Lung (tissue), 12 donors: ENCODE results near the gene MRRF. TPM values are rescaled to one million over a fixed set of nuclear protein-coding genes. Genes with fewer than 3 reads are reported as not detected.

Source experiments
- ATAC-seq: fragments of 200-7000 bp; cut with Tn5 transposase; one replicate; pipeline ENCODE4 v1.9.1; 2020; ENCODE audit warnings: moderate number of reproducible peaks; ENCODE audit not compliant: insufficient read depth, low FRiP score
- DNase-seq, 3 donors: peaks; one replicate each; pipeline ENCODE4 v3.0.0-alpha.2; 2013 to 2017
- H3K27ac ChIP-seq, 2 donors: one replicate each; pipeline ENCODE4 v1.5.1; 2013; ENCODE audit warnings: mild to moderate bottlenecking in 2 of 2, moderate library complexity in 2 of 2, control low read depth in 1 of 2, inconsistent platforms in 1 of 2, low read depth in 1 of 2, low read length in 1 of 2
- H3K27me3 ChIP-seq, 3 donors: one replicate each; pipeline ENCODE4 v1.5.1; 2013; ENCODE audit warnings: low read length in 2 of 3; ENCODE audit not compliant: control insufficient read depth in 3 of 3, insufficient read depth in 3 of 3
- H3K36me3 ChIP-seq, 4 donors: one replicate each; pipeline ENCODE4 v1.5.1; 2013; ENCODE audit warnings: low read length in 4 of 4, mild to moderate bottlenecking in 1 of 4, moderate library complexity in 1 of 4; ENCODE audit not compliant: control insufficient read depth in 4 of 4, insufficient read depth in 4 of 4
- H3K4me1 ChIP-seq, 5 donors: one replicate each; pipeline ENCODE4 v1.5.1; 2013; ENCODE audit warnings: low read length in 5 of 5, mild to moderate bottlenecking in 2 of 5, moderate library complexity in 1 of 5; ENCODE audit not compliant: control insufficient read depth in 5 of 5, insufficient read depth in 5 of 5
- H3K4me3 ChIP-seq: one replicate; pipeline ENCODE4 v1.5.1; 2013; ENCODE audit warnings: mild to moderate bottlenecking, control low read depth, moderate library complexity
- H3K9ac ChIP-seq, 2 donors: one replicate each; pipeline ENCODE4 v1.5.1; 2013; ENCODE audit warnings: low read length in 2 of 2, control low read depth in 1 of 2; ENCODE audit not compliant: insufficient read depth in 1 of 2
- H3K9me3 ChIP-seq, 4 donors: one replicate each; pipeline ENCODE4 v1.5.1; 2013; ENCODE audit warnings: low read length in 3 of 4, mild to moderate bottlenecking in 1 of 4, moderate library complexity in 1 of 4; ENCODE audit not compliant: control insufficient read depth in 4 of 4, insufficient read depth in 3 of 4
- WGBS, 2 donors: extraction: QIAGEN DNeasy Blood & Tissue Kit; methylation state at CpG; one replicate each; pipeline ENCODE4 v1.1.7; 2013; 5-methylcytosine and 5-hydroxymethylcytosine counted together
- polyA plus RNA-seq, 2 donors: library from polyadenylated mRNA; stranded (reverse); fragments of 200-250 nt; gene quantifications; one replicate each; pipeline ENCODE4 v1.2.1, GENCODE V29; 2013
- total RNA-seq, 2 donors: library from RNA; depleted of rRNA in 1 of 2; stranded (reverse); fragments of >200 nt in 1 of 2; gene quantifications; one replicate each; pipeline ENCODE4 v1.2.1, GENCODE V29; 2014 to 2021
- TF ChIP-seq, protein P1 (sequence below): IDR thresholded peaks from 2 replicates; pipeline ENCODE4 v1.5.1; 2012; ENCODE audit warnings: mild to moderate bottlenecking; ENCODE audit errors: control extremely low read depth, extremely low read depth
- donor health status: control.
- donor health status: control.
- donor health status: Bipolar disorder and iron deficiency.
- donor health status: healthy.
- donor health status: DM: yes; HTN: yes; CAD: no.

Gene MRRF
- total and polyA plus RNA-seq, 4 donors, result 22.3 to 43.9 (median 31.1) TPM

DNA sequence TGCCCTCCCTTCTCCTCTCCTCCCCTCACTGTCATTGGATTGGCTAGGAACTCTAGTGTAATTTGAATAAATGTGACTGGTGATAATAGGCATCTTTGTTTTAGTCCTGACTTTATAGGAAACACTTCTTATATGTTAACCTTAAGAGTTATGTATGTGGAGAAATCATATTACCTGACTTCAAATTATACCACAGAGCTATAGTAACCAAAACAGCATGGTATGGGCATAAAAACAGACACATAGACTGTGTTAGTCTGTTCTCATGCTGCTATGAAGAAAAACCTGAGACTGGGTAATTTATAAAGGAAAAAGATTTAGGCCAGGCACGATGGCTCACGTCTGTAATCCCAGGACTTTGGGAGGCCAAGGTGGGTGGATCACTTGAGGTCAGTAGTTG lies 9.4 kb downstream of the MRRF start:
- no peak for DNase-seq
- no peak overlapping the region for H3K27ac ChIP-seq
- peaks cover 6 to 15% (median 12%) of the 10 kb centered on the region in 4 donors for H3K36me3 ChIP-seq
- WGBS, 2 donors, result 92 to 97% methylated on average over 2 of the region's 2 CpGs
- H3K9ac ChIP-seq, result no peak overlapping the region
- H3K4me3 ChIP-seq, result no peak overlapping the region
- TF ChIP-seq, protein P1, sequence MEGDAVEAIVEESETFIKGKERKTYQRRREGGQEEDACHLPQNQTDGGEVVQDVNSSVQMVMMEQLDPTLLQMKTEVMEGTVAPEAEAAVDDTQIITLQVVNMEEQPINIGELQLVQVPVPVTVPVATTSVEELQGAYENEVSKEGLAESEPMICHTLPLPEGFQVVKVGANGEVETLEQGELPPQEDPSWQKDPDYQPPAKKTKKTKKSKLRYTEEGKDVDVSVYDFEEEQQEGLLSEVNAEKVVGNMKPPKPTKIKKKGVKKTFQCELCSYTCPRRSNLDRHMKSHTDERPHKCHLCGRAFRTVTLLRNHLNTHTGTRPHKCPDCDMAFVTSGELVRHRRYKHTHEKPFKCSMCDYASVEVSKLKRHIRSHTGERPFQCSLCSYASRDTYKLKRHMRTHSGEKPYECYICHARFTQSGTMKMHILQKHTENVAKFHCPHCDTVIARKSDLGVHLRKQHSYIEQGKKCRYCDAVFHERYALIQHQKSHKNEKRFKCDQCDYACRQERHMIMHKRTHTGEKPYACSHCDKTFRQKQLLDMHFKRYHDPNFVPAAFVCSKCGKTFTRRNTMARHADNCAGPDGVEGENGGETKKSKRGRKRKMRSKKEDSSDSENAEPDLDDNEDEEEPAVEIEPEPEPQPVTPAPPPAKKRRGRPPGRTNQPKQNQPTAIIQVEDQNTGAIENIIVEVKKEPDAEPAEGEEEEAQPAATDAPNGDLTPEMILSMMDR, result no peak
- ATAC-seq, result no peak
- peaks cover 0 to 13% (median 0%) of the 10 kb centered on the region in 5 donors for H3K4me1 ChIP-seq
- H3K27me3 ChIP-seq, result no peaks in the 10 kb centered on the region
- peaks cover 0 to 6% (median 1%) of the 10 kb centered on the region in 4 donors for H3K9me3 ChIP-seq

GRCh38 chr9:122276096-122276495 lies 11.4 kb downstream of the MRRF start:
- WGBS, 2 donors, result 96 to 97% methylated on average over 7 of the region's 7 CpGs
- no peak for DNase-seq
- Histone ChIP-seq H3K4me3 (no peak overlapping the region), H3K4me1 (peaks cover 0 to 11% (median 0%) of the 10 kb centered on the region in 5 donors), H3K9ac (no peak overlapping the region), H3K36me3 (peaks cover 6 to 19% (median 14%) of the 10 kb centered on the region in 4 donors), H3K9me3 (peaks cover 0 to 6% (median 1%) of the 10 kb centered on the region in 4 donors), H3K27me3 (no peaks in the 10 kb centered on the region), H3K27ac (no peak overlapping the region)
- ATAC-seq, result no peak
- TF ChIP-seq, protein P1, result no peak

DNA sequence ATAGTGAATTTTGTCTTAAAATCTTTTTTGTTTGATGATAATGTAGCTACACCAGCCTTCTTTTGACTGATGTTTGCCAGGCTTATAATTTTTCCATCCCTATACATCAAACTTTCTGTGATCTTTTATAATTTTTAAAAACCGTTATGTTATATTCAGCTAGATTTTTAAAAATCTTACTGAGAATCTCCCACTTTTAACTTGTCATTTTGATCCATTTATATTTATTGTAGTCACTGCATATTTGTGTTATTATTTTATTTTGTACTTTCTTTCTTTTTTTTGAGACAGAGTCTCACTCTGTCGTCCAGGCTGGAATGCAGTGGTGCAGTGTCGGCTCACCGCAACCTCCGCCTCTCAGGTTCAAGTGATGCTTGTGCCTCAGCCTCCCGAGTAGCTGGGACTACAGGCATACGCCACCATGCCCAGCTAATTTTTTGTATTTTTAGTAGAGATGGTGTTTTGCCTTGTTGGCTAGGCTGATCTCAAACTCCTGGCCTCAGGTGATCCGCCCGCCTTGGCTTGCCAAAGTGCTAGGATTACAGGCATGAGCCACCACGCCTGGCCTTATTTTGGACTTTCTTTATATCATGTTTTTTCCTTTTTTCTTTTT lies 12.7 kb downstream of the MRRF start:
- peaks cover 4 to 17% (median 13%) of the 10 kb centered on the region in 4 donors for H3K36me3 ChIP-seq
- H3K4me1 ChIP-seq, result peaks cover 0 to 13% (median 0%) of the 10 kb centered on the region in 5 donors
- H3K4me3 ChIP-seq, result no peak overlapping the region
- no peak overlapping the region for H3K9ac ChIP-seq
- no peak for DNase-seq
- ATAC-seq, result no peak
- H3K9me3 ChIP-seq, result peaks cover 0 to 6% (median 1%) of the 10 kb centered on the region in 4 donors
- H3K27ac ChIP-seq, result no peak overlapping the region
- 98 to 99% methylated on average over 10 of the region's 10 CpGs for WGBS, 2 donors
- TF ChIP-seq, protein P1, result no peak
- no peaks in the 10 kb centered on the region for H3K27me3 ChIP-seq

GRCh38 chr9:122281368-122281767 lies 16.7 kb downstream of the MRRF start:
- H3K27me3 ChIP-seq, result no peaks in the 10 kb centered on the region
- DNase-seq, result no peak
- ATAC-seq, result no peak
- no peak overlapping the region for H3K4me3 ChIP-seq
- peaks cover 0 to 5% (median 1%) of the 10 kb centered on the region in 4 donors for H3K9me3 ChIP-seq
- 74 to 82% methylated on average over 5 of the region's 5 CpGs for WGBS, 2 donors
- no peak overlapping the region for H3K27ac ChIP-seq
- no peak overlapping the region for H3K9ac ChIP-seq
- H3K4me1 ChIP-seq, result peaks cover 0 to 13% (median 0%) of the 10 kb centered on the region in 5 donors
- H3K36me3 ChIP-seq, result peaks cover 13 to 27% (median 18%) of the 10 kb centered on the region in 4 donors
- TF ChIP-seq, protein P1, result no peak
